Fibroblast of lung (primary cell): ENCODE data around the gene GPD1.
"Not testable (repeated sequence)": the region's sequence is repeated elsewhere in the genome, so short reads cannot be mapped to it uniquely, and the experiment has no call there.

Experiments
- EZH2 ChIP-seq: IDR thresholded peaks from 2 replicates; pipeline ENCODE4 v1.5.1; 2012; ENCODE audit warnings: low read length, control low read depth, mild to moderate bottlenecking; ENCODE audit errors: missing control alignments
- TF ChIP-seq, protein P1 (sequence below), 2 donors: IDR thresholded peaks in 1 of 2; conservative IDR thresholded peaks in 1 of 2; 1 replicate in 1 of 2; 2 replicates in 1 of 2; pipeline ENCODE4 v1.5.1; 2011 to 2012; ENCODE audit warnings: low read length in 2 of 2, control low read depth in 1 of 2, inconsistent platforms in 1 of 2, low read depth in 1 of 2, mild to moderate bottlenecking in 1 of 2

DNA sequence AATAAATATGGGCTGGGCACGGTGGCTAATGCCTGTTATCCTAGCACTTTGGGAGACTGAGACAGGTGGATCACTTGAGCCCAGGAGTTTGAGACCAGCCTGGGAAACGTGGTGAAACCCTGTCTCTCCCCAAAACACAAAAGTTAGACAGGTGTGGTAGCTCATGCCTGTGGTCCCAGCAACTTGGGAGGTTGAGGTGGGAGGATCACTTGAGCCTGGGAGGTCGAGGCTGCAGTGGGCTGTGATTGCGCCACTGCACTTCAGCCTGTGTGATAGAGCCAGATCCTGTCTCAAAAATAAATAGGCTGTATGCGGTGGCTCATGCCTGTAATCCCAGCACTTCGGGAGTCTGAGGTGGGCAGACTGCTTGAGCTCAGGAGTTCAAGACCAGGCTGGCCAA, 44.2 kb downstream of the GPD1 start:
- TF ChIP-seq, protein P1, sequence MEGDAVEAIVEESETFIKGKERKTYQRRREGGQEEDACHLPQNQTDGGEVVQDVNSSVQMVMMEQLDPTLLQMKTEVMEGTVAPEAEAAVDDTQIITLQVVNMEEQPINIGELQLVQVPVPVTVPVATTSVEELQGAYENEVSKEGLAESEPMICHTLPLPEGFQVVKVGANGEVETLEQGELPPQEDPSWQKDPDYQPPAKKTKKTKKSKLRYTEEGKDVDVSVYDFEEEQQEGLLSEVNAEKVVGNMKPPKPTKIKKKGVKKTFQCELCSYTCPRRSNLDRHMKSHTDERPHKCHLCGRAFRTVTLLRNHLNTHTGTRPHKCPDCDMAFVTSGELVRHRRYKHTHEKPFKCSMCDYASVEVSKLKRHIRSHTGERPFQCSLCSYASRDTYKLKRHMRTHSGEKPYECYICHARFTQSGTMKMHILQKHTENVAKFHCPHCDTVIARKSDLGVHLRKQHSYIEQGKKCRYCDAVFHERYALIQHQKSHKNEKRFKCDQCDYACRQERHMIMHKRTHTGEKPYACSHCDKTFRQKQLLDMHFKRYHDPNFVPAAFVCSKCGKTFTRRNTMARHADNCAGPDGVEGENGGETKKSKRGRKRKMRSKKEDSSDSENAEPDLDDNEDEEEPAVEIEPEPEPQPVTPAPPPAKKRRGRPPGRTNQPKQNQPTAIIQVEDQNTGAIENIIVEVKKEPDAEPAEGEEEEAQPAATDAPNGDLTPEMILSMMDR (conservative IDR thresholded peaks at IDR 0.05 in 1 of 2, IDR thresholded peaks at IDR 0.05 in 1 of 2; ENCODE audit: low read depth in 1 of 2, low read length in 2 of 2) = not testable (repeated sequence)
- TF ChIP-seq EZH2 = not testable (repeated sequence)
